Astrocyte of the spinal cord (primary cell): ENCODE results near the gene ALKBH2.
"Not testable (repeated sequence)": the region's sequence is repeated elsewhere in the genome, so short reads cannot be mapped to it uniquely, and the experiment has no call there.

ENCODE experiments used
- DNase-seq: peaks from one replicate; pipeline ENCODE4 v3.0.0; 2011; ENCODE audit warnings: low read depth, low spot score
- H3K4me3 ChIP-seq: 2 replicates; pipeline ENCODE4 v1.5.1; 2011; ENCODE audit warnings: low read depth, mild to moderate bottlenecking, low read length, moderate library complexity
- in situ Hi-C: cut with HindIII; loops from 2 replicates; pipeline ENCODE4 v1.10.0; 2017; ENCODE audit warnings: low sequenced_read_pairs
- TF ChIP-seq, protein P1 (sequence below): IDR thresholded peaks from 2 replicates; pipeline ENCODE4 v1.5.1; 2012; ENCODE audit warnings: low read depth, mild to moderate bottlenecking, low read length, inconsistent platforms

ALKBH2 gene

DNA sequence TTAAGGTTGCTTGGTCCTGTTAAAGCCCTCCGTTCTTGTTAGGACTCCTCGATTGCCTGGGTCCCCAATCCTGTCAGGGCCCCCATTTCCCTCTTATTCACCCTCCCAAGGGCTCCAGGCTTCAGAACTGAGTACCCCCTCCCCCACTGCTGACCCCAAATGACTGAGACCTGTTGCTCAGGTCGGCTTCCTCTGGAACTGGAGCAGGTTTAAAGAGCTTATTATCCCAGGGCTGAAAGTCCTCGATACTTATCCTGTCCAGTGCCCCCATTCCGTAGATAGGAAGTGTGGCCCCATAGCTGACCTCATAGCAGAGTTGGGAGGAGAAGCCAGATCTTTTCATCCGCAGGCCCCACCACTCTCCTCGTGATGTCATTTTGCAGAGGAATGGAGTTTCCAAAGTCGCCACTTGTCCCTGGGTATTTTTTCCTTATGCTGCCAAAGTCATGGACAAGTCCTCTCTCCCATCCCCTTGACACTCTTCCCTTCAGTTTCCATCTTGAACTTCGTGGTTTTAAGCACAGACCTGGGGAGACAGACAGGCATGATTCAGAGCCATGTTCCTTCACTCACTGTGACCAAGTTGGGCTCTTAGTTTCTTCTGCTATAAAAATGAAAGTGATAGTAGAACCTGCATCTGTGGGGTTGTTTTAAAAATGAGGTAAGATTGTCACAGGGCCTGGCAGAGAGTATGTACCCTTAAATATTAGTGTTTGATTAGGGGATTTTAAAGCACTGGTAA lies 39.7 kb downstream of the ALKBH2 start:
- peak overlapping the region; percentile 93 for H3K4me3 ChIP-seq
- in situ Hi-C loops = no loop called here
- TF ChIP-seq, protein P1, sequence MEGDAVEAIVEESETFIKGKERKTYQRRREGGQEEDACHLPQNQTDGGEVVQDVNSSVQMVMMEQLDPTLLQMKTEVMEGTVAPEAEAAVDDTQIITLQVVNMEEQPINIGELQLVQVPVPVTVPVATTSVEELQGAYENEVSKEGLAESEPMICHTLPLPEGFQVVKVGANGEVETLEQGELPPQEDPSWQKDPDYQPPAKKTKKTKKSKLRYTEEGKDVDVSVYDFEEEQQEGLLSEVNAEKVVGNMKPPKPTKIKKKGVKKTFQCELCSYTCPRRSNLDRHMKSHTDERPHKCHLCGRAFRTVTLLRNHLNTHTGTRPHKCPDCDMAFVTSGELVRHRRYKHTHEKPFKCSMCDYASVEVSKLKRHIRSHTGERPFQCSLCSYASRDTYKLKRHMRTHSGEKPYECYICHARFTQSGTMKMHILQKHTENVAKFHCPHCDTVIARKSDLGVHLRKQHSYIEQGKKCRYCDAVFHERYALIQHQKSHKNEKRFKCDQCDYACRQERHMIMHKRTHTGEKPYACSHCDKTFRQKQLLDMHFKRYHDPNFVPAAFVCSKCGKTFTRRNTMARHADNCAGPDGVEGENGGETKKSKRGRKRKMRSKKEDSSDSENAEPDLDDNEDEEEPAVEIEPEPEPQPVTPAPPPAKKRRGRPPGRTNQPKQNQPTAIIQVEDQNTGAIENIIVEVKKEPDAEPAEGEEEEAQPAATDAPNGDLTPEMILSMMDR = no peak
- DNase-seq = no peak

DNA sequence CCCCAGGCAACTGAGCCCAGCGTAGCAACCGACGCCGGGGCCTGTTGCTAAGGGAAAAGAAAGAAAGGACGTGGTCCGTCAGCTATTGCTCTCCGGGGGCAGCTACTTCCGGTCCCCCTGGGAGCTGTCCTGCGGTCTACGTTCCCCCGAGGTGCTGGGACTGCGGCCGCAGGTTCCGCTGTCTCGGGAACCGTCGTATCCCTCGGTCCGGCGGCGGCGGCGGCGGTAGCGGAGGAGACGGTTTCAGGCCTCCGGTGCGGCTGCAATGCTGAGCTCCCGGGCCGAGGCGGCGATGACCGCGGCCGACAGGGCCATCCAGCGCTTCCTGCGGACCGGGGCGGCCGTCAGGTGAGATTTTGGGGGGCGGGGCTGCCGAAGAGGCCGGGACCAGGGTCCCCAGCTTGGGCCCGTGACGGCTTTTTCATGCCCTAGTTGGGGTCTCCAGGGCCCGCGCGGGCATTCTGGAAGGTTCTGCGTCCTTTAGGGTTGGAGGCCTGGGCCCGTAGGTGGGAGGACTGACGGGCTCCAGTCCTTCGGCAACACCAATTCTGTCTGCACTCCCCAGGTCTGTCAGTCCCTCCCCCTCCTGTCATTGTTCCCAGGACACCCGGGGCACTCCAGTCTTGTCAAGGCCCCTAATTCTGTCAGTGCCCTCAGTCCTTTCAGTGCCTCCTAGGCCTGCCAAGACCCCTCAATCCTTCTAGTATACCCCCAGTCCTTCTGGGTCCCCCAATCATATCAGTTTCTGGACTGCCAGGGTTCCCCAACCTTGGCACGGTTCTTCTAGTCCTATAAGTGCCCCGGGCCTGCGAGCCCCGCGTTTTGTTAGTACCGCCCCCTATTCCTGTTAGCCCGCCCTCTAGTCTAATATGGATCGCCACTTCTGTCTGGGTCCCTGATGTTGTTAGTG lies 40.6 kb downstream of the ALKBH2 start, which contains the start of gene USP30:
TSS of gene USP30 (plus strand) at position 163 of the 910 bp plus-strand sequence. CDS start at position 266, 103 bp downstream.
- peak within 1 kb of the TSS; percentile 93 for H3K4me3 ChIP-seq
- in situ Hi-C loops = no loop called here
- TF ChIP-seq, protein P1 = no peak
- DNase-seq = peak; percentile 87

DNA sequence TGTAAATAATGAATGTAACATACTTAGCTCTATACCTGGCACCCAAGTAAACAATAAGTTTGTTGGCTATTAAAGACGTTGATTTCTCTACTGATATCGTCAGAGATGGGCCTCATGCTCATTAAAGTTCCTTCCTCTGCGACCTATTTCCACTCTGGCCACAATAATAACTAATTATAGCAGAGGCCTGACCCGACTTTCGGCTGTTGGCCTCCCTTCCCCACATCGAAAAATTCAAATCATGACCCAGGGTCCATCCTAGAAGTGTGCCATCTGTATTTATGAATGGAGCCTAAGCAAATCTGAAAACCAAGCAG lies 41.2 kb downstream of the ALKBH2 start:
- no peak for DNase-seq
- TF ChIP-seq, protein P1 = no peak
- in situ Hi-C loops = no loop called here
- peak overlapping the region; percentile 93 for H3K4me3 ChIP-seq

DNA sequence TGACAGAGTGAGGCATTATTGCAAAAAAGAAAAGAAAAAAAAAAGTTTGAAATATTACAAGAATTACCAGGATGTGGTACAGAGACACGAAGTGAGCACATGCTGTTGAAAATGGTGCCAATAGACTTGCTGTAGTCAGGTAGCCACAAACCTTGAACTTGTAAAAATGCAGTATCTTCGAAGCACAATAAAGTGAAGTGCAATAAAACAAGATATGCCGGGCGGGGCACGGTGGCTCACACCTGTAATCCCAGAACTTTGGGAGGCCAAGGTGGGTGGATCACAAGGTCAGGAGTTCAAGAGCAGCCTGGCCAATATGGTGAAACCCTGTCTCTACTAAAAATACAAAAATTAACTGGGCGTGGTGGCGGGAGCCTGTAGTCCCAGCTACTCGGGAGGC lies 43.5 kb downstream of the ALKBH2 start:
- H3K4me3 ChIP-seq, in situ Hi-C loops, DNase-seq: not testable (repeated sequence)

DNA sequence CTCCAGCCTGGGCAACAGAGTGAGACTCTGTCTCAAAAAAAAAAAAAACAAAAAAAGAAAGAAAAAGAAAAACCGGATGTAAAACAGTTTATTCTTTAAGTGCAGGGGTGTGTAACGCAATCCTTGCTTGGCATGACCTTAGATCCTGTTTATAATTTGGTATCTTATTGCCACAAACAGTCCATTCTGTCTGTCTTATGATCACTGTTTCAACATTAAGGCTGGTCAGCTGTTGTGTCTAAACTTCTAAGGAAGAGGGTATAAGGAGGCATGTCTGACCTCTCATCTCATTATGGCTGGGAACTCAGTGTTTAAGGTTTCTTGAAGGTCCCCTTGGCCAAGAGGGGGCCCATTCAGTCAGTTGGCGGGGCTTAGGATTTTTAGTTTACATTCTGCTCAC lies 44.6 kb downstream of the ALKBH2 start:
- H3K4me3 ChIP-seq, in situ Hi-C loops, DNase-seq: not testable (repeated sequence)

DNA sequence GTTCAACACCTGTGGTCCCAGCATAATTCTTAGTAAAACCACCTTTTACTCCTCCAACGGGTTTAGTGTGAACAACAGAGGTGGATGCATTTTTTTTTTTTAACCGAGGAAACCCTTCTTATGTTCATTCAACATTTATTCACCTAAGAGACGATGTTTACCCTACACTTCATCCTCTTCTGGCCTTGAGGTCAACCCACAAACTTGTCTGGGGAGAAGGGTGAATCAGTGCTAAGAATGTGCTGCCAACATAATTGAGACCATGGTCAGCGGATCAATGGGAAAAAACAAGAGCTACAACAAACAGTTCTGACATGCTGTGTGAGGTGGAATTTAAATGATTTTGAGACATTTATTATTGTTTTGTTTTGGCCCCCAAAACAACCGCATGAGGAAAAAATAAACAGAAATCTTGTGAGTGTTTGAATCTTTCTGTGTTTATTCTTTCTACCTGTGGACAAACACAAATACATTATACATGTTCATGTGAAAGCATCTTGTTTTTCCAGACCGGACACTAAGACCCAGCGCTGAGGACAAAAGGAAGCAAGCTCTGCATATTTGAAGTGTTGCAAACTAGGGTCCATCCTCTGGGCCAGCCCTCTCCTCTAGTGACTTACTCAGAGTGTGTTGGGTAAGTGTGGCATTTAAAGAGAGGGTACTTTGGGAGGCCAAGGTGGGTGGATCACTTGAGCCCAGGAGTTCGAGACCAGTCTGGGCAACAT lies 46.0 kb downstream of the ALKBH2 start:
- TF ChIP-seq, protein P1 = no peak
- in situ Hi-C loops = no loop called here
- no peak for DNase-seq
- no peak overlapping the region for H3K4me3 ChIP-seq

DNA sequence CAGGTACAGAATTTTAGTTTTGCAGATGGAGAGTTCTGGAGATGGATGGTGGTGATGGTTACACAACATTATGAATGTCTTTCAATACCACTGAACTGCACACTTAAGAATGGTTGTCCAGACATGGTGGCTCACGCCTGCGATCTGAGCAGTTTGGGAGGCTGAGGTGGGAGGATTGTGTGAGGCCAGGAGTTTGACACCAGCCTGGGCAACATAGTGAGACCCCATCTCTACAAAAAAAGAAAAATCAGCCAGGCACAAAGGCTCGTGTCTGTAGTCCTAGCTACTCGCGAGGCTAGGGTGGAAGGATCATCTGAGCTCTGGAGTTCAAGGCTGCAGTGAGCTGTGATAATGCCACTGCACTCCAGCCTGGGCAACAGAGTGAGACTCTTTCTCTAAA lies 49.0 kb downstream of the ALKBH2 start:
- in situ Hi-C loops = no loop called here

More for the DNA sequence above, 49.0 kb downstream of the ALKBH2 start:
- H3K4me3 ChIP-seq = no peak overlapping the region
- TF ChIP-seq, protein P1 = no peak
- no peak for DNase-seq
